Stimulated activated CD8-positive, alpha-beta memory T cell treated with anti-CD3 and anti-CD28 coated beads, Interleukin-4, amount 100 ng/mL, for 1 hour (primary cell): ENCODE results near the gene SYNE3.
A peak's percentile ranks its signal among the peaks of the same experiment; 100 is the strongest.
"Not testable (repeated sequence)": the region's sequence is repeated elsewhere in the genome, so short reads cannot be mapped to it uniquely, and the experiment has no call there.

Experiments
- DNase-seq, 2 donors: peaks; one replicate each; pipeline ENCODE4 v3.0.0-alpha.2; 2020; ENCODE audit warnings: low read depth in 2 of 2, low spot score in 1 of 2

SYNE3 gene

GRCh38 chr14:95526483-95527386 is 10.3 kb upstream of the SYNE3 start:
- DNase-seq = no peak

GRCh38 chr14:95525999-95526398 is 9.5 kb upstream of the SYNE3 start:
- no peak for DNase-seq

GRCh38 chr14:95524706-95525512 is 8.5 kb upstream of the SYNE3 start:
- DNase-seq = no peak

GRCh38 chr14:95523815-95524448 is 7.5 kb upstream of the SYNE3 start:
- DNase-seq = no peak

- DNase-seq = no peak
Measured at GRCh38 chr14:95523051-95523814, 6.8 kb upstream of the SYNE3 start.

- DNase-seq = no peak
Measured at GRCh38 chr14:95522556-95522955, 6.1 kb upstream of the SYNE3 start.

GRCh38 chr14:95522116-95522515 is 5.7 kb upstream of the SYNE3 start:
- no peak for DNase-seq

GRCh38 chr14:95521001-95521400 is 4.6 kb upstream of the SYNE3 start:
- no peak for DNase-seq

- no peak for DNase-seq
Measured at GRCh38 chr14:95520346-95520745, 3.9 kb upstream of the SYNE3 start.

- DNase-seq = peak in 1 of 2 donors; percentile 50
Measured at GRCh38 chr14:95519699-95520098, 3.2 kb upstream of the SYNE3 start.

GRCh38 chr14:95518045-95518751 is 1.7 kb upstream of the SYNE3 start:
- no peak for DNase-seq

GRCh38 chr14:95515596-95516552 is 576 bp downstream of the SYNE3 start:
- peak; percentile 49 to 67 for DNase-seq

- DNase-seq = no peak
Measured at GRCh38 chr14:95515080-95515489, 1.4 kb downstream of the SYNE3 start.

- DNase-seq = no peak
Measured at GRCh38 chr14:95514131-95515079, 2.0 kb downstream of the SYNE3 start.

- no peak for DNase-seq
Measured at GRCh38 chr14:95513291-95513690, 3.2 kb downstream of the SYNE3 start.

GRCh38 chr14:95511687-95512086 is 4.8 kb downstream of the SYNE3 start:
- no peak for DNase-seq

GRCh38 chr14:95510804-95511203 is 5.6 kb downstream of the SYNE3 start:
- no peak for DNase-seq

GRCh38 chr14:95510344-95510743 is 6.1 kb downstream of the SYNE3 start:
- DNase-seq = not testable (repeated sequence)
